VCaP (cell line): ENCODE measurements around the gene IL17D.
A peak's percentile ranks its signal among the peaks of the same experiment; 100 is the strongest.

Source experiments
- H3K27ac ChIP-seq: fragments of 450-650 bp; 2 replicates; pipeline ENCODE4 v1.5.1; 2017
- TF ChIP-seq, protein P1 (sequence below): fragments of 450-650 bp; conservative IDR thresholded peaks from 2 replicates; pipeline ENCODE4 v1.5.1; 2017; ENCODE audit warnings: mild to moderate bottlenecking, moderate library complexity

IL17D gene

DNA sequence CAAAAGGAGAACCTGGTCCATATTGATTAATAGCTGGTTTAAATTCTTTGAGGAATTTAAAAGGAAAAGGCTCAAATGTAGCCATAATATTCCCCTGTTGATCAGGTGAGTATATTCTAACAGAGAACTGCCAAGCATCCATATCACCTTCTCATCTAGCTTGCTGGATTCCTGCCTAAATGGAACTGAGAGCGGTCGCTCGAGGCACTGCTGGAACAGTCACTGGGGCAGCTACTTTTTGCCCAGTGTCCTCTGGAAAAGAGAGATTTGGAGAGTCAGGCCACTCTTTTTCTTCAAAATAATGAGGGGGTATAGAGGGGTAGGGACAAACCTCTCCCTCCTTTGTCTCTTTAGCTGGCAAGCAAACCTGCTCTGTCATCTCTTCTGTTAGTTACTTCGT, 19.5 kb upstream of the IL17D start:
- TF ChIP-seq, protein P1, sequence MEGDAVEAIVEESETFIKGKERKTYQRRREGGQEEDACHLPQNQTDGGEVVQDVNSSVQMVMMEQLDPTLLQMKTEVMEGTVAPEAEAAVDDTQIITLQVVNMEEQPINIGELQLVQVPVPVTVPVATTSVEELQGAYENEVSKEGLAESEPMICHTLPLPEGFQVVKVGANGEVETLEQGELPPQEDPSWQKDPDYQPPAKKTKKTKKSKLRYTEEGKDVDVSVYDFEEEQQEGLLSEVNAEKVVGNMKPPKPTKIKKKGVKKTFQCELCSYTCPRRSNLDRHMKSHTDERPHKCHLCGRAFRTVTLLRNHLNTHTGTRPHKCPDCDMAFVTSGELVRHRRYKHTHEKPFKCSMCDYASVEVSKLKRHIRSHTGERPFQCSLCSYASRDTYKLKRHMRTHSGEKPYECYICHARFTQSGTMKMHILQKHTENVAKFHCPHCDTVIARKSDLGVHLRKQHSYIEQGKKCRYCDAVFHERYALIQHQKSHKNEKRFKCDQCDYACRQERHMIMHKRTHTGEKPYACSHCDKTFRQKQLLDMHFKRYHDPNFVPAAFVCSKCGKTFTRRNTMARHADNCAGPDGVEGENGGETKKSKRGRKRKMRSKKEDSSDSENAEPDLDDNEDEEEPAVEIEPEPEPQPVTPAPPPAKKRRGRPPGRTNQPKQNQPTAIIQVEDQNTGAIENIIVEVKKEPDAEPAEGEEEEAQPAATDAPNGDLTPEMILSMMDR, result no peak
- peak overlapping the region; percentile 73 for H3K27ac ChIP-seq

DNA sequence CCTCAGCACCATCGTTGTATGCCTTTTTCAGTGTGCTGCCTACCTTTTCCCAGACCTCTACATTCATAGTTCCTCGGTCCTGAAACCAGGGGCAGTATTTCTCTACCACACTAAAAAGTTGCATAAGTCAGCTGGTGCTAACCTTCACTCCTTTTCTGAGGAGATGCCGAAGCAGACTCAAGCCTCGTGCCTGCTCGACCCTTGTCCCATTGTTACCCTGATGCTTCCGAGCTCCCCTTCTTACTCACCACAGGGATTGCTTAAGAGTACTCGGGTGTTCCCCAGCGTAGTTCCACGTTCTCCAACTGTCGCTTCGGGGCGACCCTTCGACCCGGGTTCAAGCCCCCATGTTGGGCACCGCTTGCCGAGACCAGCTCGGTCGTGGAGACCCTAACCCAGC, 19.0 kb upstream of the IL17D start:
- TF ChIP-seq, protein P1, result no peak
- peak overlapping the region; percentile 73 for H3K27ac ChIP-seq

DNA sequence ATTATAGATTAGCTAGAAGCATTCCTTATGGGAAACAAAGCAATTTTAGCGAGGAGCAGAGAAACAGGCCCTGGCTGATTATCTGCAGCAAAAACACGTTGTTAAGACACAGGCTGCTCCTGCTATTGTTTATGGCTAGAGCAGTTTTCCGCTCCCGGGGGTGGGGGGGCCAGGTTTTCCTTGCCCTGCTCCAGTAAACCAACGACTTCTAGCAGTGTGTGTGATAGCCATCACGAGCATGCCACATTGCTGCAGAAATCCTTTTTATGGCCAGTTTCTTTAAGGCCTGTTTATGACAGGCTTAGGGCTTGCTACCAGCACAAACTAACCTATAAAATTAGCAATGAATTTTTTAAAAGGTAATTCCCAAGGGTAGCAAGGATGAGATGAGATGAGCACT, 18.4 kb upstream of the IL17D start:
- TF ChIP-seq, protein P1, result no peak
- peak overlapping the region; percentile 73 for H3K27ac ChIP-seq

DNA sequence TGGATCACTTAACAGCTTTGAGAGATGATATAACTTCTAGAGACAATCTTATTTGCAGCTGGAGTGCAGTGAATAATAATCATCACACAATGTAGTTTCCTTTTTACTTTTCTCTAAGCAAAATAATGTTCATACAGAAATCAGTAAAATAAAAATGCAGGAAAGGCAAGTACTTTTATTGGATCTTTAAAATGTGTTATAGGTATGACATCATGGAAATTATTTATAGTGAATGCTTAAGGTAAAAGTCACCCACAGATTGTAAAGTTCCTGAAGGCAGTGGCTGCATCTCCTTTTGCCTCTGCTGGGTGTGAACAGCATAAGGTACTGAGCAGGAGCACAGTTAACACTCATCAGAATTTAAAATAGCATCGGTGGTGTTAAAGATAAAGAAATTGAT, 17.3 kb upstream of the IL17D start:
- peak overlapping the region; percentile 73 for H3K27ac ChIP-seq
- TF ChIP-seq, protein P1, result no peak

DNA sequence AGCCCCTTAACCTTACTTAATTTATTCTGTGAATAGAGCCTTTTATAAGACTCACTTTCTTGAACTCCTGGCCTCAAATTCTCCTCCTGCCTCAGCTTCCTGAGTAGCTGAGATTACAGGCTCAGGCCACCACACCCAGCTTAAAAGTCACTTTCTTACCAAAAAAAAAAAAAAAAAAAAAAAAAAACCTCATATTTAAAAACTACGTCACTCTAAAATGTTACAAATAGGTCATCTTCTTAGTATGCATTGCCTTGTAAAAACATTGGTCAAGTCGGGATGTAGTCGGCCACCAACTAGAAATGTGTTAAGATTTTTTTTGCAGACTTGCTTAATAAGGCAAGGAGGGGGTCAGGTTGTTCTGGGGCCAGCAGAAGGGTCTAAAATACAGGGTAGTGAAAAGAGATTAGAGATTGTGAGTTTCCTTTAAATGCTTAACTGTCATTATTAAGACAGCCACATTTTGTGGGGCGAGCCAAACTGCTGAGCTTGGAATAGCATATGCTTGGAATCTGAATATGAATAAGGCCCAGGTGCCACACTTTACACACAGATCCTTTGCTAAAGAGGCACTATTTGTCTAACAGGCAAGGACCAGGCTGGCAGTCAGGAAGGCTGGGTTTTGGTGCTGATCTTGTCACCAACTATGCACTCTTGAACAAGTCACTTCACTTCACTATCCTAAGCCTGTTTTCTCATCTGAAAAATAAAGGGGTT, 16.5 kb upstream of the IL17D start:
- TF ChIP-seq, protein P1, result no peak

DNA sequence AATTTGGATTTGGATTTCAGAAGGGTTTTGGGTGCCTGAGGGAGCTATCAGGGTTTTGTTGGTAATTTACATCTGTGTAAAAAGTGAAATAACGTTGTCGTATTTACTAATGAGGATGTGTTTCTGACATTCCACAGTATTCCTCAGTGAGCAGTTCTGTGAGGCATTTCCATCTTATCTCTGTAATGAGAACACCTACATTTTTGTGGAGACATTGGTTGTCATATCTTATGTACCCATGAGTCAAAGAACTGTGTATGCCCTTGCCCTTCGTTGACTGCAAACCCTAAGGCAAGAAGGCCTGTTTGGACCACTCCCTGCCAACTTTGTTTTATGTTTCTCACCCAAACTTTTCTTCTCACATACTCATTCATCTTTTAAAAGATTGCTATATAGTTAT, 14.2 kb upstream of the IL17D start:
- TF ChIP-seq, protein P1, result no peak

More for the DNA sequence above, 16.5 kb upstream of the IL17D start:
- no peak overlapping the region for H3K27ac ChIP-seq

DNA sequence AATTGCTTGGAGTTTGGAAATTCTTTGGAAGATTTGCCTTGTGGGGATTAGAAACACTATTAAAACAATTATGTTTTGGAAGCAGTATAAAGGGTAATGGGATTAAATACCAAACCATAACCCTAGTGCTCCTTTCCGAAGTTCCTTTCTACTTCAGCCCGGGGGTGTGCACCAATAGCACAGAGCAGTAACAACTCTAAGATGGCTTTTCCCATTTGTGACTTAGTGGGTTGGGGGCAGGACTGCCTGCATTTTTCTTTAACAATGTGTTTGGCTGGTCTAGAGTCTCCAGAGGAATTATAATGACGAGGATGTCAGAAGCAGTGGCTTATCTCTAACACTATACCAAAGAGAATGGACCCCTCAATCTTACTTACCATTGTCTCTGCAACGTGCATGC, 11.9 kb upstream of the IL17D start:
- TF ChIP-seq, protein P1, result no peak
- H3K27ac ChIP-seq, result no peak overlapping the region

More for the DNA sequence above, 14.2 kb upstream of the IL17D start:
- no peak overlapping the region for H3K27ac ChIP-seq
